Kidney glomerular epithelial cell (primary cell): ENCODE measurements around the gene MARCHF4.

Experiments used
- DNase-seq: peaks from one replicate; lab custom pipeline; 2025; lab: John Stamatoyannopoulos, UW

MARCHF4 gene

GRCh38 chr2:216371721-216372702 is at the start of gene MARCHF4:
Gene MARCHF4 (minus strand): TSS chr2:216372483. CDS start chr2:216370260, 2,223 bp downstream.
- peak; percentile 62 for DNase-seq

GRCh38 chr2:216420367-216421101 is 48.3 kb upstream of the MARCHF4 start:
- DNase-seq, result no peak

- no peak for DNase-seq
These were observed 46.7 kb upstream of the MARCHF4 start for GRCh38 chr2:216418981-216419380.

GRCh38 chr2:216416571-216417307 is 44.5 kb upstream of the MARCHF4 start:
- no peak for DNase-seq

GRCh38 chr2:216415541-216415940 is 43.3 kb upstream of the MARCHF4 start:
- no peak for DNase-seq

GRCh38 chr2:216414772-216415319 is 42.6 kb upstream of the MARCHF4 start:
- no peak for DNase-seq

GRCh38 chr2:216413882-216414281 is 41.6 kb upstream of the MARCHF4 start:
- DNase-seq, result no peak

GRCh38 chr2:216412022-216412999 is 40.0 kb upstream of the MARCHF4 start, which contains the start of gene SMARCAL1:
Gene SMARCAL1 (plus strand): TSS chr2:216412484. CDS start chr2:216414705, 2,221 bp downstream.
- peak; percentile 99 for DNase-seq

GRCh38 chr2:216410550-216410949 is 38.3 kb upstream of the MARCHF4 start:
- no peak for DNase-seq

GRCh38 chr2:216408426-216409290 is 36.4 kb upstream of the MARCHF4 start:
- no peak for DNase-seq

- DNase-seq, result no peak
These were observed 34.5 kb upstream of the MARCHF4 start for GRCh38 chr2:216406826-216407225.

GRCh38 chr2:216405588-216405987 is 33.3 kb upstream of the MARCHF4 start:
- no peak for DNase-seq

GRCh38 chr2:216404010-216404618 is 31.8 kb upstream of the MARCHF4 start:
- DNase-seq, result peak; percentile 8

GRCh38 chr2:216402751-216403150 is 30.5 kb upstream of the MARCHF4 start:
- DNase-seq, result no peak

GRCh38 chr2:216399621-216400020 is 27.3 kb upstream of the MARCHF4 start:
- DNase-seq, result no peak

- no peak for DNase-seq
These were observed 22.6 kb upstream of the MARCHF4 start for GRCh38 chr2:216394881-216395280.

- DNase-seq, result no peak
These were observed 20.9 kb upstream of the MARCHF4 start for GRCh38 chr2:216392945-216393840.

- no peak for DNase-seq
These were observed 19.8 kb upstream of the MARCHF4 start for GRCh38 chr2:216392018-216392562.
